ENCODE data around the gene LAG3. TPM values are rescaled to one million over a fixed set of nuclear protein-coding genes. Genes with fewer than 3 reads are reported as not detected.
A peak's percentile ranks its signal among the peaks of the same experiment; 100 is the strongest.

The LAG3 gene
- total RNA-seq, 1 donor from 2014 or later: 1.5 TPM

DNA sequence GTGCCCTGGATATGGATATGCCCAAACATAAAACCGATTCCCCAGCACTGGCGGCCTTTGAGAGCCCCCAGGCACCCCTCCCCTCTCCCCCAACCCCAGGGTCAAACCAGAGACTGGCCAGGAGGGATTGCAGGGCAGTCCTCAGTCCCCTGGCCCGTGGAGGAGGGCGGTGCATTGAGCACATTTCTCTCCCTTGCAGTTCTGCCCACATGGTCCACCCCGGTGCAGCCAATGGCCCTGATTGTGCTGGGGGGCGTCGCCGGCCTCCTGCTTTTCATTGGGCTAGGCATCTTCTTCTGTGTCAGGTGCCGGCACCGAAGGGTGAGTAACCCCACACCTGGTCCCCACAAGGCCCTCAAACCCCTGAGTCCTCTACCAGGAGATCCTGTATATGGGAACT, 45.9 kb downstream of the LAG3 start:
- no peaks in the 10 kb centered on the region for H3K27me3 ChIP-seq
- ATAC-seq (peak; percentile 3), DNase-seq (no peak)
- intact Hi-C loops (cut with DNase I): no loop called here
- H3K4me1 ChIP-seq: peaks cover 6% of the 10 kb centered on the region
- H3K4me3 ChIP-seq: no peak overlapping the region
- no peak overlapping the region for H3K27ac ChIP-seq
- H3K9me3 ChIP-seq: no peaks in the 10 kb centered on the region
- TF ChIP-seq, protein P1, sequence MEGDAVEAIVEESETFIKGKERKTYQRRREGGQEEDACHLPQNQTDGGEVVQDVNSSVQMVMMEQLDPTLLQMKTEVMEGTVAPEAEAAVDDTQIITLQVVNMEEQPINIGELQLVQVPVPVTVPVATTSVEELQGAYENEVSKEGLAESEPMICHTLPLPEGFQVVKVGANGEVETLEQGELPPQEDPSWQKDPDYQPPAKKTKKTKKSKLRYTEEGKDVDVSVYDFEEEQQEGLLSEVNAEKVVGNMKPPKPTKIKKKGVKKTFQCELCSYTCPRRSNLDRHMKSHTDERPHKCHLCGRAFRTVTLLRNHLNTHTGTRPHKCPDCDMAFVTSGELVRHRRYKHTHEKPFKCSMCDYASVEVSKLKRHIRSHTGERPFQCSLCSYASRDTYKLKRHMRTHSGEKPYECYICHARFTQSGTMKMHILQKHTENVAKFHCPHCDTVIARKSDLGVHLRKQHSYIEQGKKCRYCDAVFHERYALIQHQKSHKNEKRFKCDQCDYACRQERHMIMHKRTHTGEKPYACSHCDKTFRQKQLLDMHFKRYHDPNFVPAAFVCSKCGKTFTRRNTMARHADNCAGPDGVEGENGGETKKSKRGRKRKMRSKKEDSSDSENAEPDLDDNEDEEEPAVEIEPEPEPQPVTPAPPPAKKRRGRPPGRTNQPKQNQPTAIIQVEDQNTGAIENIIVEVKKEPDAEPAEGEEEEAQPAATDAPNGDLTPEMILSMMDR (IDR thresholded peaks at IDR 0.05): no peak
- no peaks in the 10 kb centered on the region for H3K36me3 ChIP-seq

DNA sequence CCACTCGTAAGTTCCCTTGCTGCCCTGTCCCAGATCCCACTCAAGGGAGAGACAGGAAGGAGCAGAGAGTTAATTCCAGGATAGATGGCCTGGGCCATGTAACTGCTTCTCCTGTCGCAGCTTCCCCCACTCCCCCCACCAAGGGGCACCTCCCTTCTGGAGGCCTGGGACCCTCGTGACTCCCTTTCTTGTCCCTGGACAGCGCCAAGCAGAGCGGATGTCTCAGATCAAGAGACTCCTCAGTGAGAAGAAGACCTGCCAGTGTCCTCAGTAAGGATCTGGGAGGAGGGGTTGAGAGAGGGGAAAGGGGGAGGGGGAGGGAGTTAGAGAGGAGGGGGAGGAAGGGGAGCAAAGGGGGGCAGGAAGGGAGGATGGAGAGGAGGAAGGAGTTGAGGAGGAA, 46.3 kb downstream of the LAG3 start:
- Histone ChIP-seq H3K27me3 (no peaks in the 10 kb centered on the region), H3K9me3 (no peaks in the 10 kb centered on the region), H3K27ac (no peak overlapping the region), H3K4me3 (no peak overlapping the region), H3K36me3 (no peaks in the 10 kb centered on the region), H3K4me1 (peaks cover 6% of the 10 kb centered on the region)
- DNase-seq (no peak), ATAC-seq (no peak)
- intact Hi-C loops (cut with DNase I): no loop called here
- TF ChIP-seq, protein P1 (IDR thresholded peaks at IDR 0.05): no peak

DNA sequence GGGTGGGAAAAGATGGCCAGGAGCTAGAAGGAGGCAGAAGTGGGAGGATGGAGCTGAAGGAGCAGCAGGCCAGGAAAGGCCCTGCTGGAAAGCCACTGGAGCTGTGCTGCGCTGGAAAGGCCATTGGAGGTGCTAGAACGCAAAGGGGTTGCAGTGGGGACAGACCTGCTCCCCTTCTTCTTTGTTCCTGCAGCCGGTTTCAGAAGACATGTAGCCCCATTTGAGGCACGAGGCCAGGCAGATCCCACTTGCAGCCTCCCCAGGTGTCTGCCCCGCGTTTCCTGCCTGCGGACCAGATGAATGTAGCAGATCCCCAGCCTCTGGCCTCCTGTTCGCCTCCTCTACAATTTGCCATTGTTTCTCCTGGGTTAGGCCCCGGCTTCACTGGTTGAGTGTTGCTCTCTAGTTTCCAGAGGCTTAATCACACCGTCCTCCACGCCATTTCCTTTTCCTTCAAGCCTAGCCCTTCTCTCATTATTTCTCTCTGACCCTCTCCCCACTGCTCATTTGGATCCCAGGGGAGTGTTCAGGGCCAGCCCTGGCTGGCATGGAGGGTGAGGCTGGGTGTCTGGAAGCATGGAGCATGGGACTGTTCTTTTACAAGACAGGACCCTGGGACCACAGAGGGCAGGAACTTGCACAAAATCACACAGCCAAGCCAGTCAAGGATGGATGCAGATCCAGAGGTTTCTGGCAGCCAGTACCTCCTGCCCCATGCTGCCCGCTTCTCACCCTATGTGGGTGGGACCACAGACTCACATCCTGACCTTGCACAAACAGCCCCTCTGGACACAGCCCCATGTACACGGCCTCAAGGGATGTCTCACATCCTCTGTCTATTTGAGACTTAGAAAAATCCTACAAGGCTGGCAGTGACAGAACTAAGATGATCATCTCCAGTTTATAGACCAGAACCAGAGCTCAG, 47.0 kb downstream of the LAG3 start:
- Histone ChIP-seq H3K36me3 (no peaks in the 10 kb centered on the region), H3K27ac (no peak overlapping the region), H3K9me3 (no peaks in the 10 kb centered on the region), H3K4me3 (no peak overlapping the region), H3K4me1 (peaks cover 6% of the 10 kb centered on the region), H3K27me3 (no peaks in the 10 kb centered on the region)
- intact Hi-C loops (cut with DNase I): loop anchor here (10.0 kb wide), 1 partner anchor 85 kb away; no protein-coding TSS in a partner anchor
- ATAC-seq (no peak), DNase-seq (no peak)
- TF ChIP-seq, protein P1 (IDR thresholded peaks at IDR 0.05): no peak

DNA sequence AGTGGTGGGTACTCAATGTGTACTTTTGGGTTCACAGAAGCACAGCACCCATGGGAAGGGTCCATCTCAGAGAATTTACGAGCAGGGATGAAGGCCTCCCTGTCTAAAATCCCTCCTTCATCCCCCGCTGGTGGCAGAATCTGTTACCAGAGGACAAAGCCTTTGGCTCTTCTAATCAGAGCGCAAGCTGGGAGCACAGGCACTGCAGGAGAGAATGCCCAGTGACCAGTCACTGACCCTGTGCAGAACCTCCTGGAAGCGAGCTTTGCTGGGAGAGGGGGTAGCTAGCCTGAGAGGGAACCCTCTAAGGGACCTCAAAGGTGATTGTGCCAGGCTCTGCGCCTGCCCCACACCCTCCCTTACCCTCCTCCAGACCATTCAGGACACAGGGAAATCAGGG, 47.8 kb downstream of the LAG3 start:
- no peak overlapping the region for H3K27ac ChIP-seq
- no peak overlapping the region for H3K4me3 ChIP-seq
- no peak for ATAC-seq
- intact Hi-C loops (cut with DNase I): loop anchor here (10.0 kb wide), 1 partner anchor 85 kb away; no protein-coding TSS in a partner anchor
- H3K9me3 ChIP-seq: no peaks in the 10 kb centered on the region
- TF ChIP-seq, protein P1 (IDR thresholded peaks at IDR 0.05): no peak
- no peaks in the 10 kb centered on the region for H3K36me3 ChIP-seq
- H3K4me1 ChIP-seq: peaks cover 6% of the 10 kb centered on the region
- H3K27me3 ChIP-seq: no peaks in the 10 kb centered on the region
- DNase-seq: no peak

DNA sequence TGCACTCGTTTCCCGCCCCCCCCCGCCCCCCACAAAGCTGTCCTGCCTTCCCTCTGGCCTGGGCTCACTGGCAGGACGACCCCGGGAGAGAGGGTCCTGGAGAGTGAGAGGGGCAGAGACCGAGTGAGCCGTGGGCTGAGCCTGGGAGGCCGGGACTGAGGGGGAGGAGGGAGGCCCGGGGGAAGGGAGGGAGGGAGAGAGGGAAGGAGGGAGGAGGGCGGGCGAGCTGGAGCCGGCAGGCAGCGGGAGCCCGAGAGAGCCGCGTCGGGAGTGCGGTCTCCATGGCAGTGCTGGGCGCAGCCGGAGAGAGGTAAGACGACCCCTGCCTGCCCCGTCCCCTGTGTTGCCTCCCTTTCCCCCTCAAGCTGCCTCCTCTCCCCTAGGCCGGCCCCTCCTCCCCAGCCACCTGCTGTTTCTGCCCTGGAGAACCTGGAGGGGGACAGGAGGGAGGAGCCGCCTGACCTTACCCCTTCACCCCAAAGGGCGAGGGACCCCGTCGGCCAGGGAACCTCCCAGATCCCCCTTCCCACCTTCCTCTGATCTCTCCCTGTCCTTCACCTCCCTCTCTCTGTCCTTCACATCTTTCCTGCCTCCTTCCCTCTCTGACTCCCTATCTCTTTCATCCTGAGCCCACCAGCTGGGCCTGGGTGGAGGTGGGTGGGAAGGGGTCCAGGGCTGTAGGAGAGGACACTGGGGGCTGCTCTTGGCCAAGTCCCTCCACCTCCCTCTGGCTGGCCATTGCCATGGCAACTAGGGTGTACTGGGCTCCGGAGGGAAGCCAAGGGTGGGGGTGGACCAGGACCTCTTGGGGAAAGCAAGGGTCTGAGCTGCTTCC, 49.5 kb downstream of the LAG3 start, which contains the start of gene GPR162:
Gene GPR162, plus strand, starts transcription at position 231 of the 835 bp plus-strand sequence. CDS start 2,078 bp downstream, outside the sequence.
- Histone ChIP-seq H3K27ac (peak within 1 kb of the TSS; percentile 55), H3K27me3 (no peaks in the 10 kb centered on the region), H3K4me1 (peaks cover 6% of the 10 kb centered on the region), H3K4me3 (peak within 1 kb of the TSS; percentile 51), H3K36me3 (no peaks in the 10 kb centered on the region), H3K9me3 (no peaks in the 10 kb centered on the region)
- ATAC-seq: peak; percentile 56
- TF ChIP-seq, protein P1 (IDR thresholded peaks at IDR 0.05): no peak
- intact Hi-C loops (cut with DNase I): loop anchor here (10.0 kb wide), 1 partner anchor 87 kb away; no protein-coding TSS in a partner anchor
- DNase-seq: peak; percentile 75
